ENCODE measurements around the gene OPA3.

GRCh38 chr19:45577111-45577905 lies 7.3 kb downstream of the OPA3 start:
- TF ChIP-seq CTCF (conservative IDR thresholded peaks at IDR 0.05) = no peak
- TF ChIP-seq EZH2 (IDR thresholded peaks at IDR 0.05; ENCODE audit: low read depth) = no peak

Measured in PC-9 (cell line).